B cell (primary cell): ENCODE measurements around the gene RASSF1. TPM values are rescaled to one million over a fixed set of nuclear protein-coding genes. Genes with fewer than 3 reads are reported as not detected.

ENCODE experiments used
- ATAC-seq: fragments of 200-7000 bp; cut with Tn5 transposase; one replicate; pipeline ENCODE4 v1.10.0; 2021; ENCODE audit warnings: low read depth, mild to moderate bottlenecking, moderate number of reproducible peaks, moderate library complexity
- CTCF ChIA-PET: fragments of 350-600 bp; sonication (Branson Sonifier 250); formaldehyde crosslinking; loops from one replicate; lab custom pipeline; 2021; ENCODE audit warnings: antibody characterized with exemption, inconsistent platforms; lab: Charles Lee
- POLR2A ChIA-PET: fragments of 350-600 bp; sonication (Branson Sonifier 250); formaldehyde crosslinking; loops from one replicate; lab custom pipeline; 2021; ENCODE audit warnings: antibody characterized with exemption; lab: Charles Lee
- DNase-seq: peaks from one replicate; pipeline ENCODE4 v3.0.0; 2013
- H2AFZ ChIP-seq: 2 replicates; pipeline ENCODE4 v1.6.1; 2012; ENCODE audit warnings: mild to moderate bottlenecking, low read depth, low read length; ENCODE audit not compliant: insufficient read depth, poor library complexity, severe bottlenecking
- H3K27ac ChIP-seq, 2 donors: 1 replicate in 1 of 2; 2 replicates in 1 of 2; pipeline ENCODE4 v1.5.1; 2012 to 2013; ENCODE audit warnings: low read length in 2 of 2, mild to moderate bottlenecking in 2 of 2, moderate library complexity in 1 of 2
- H3K27me3 ChIP-seq, 4 experiments: fragments of 200-600 bp in 1 of 4; sonication (generic) in 1 of 4; replicated peaks in 1 of 4; 1 replicate in 2 of 4; 2 replicates in 2 of 4; pipeline versions ENCODE4 v1.6.1 to v1.7.0; 2013 to 2016; ENCODE audit warnings: low read length in 3 of 4, mild to moderate bottlenecking in 2 of 4, mixed read lengths in 1 of 4, moderate library complexity in 1 of 4; ENCODE audit not compliant: insufficient read depth in 4 of 4, control insufficient read depth in 3 of 4; ENCODE audit errors: control extremely low read depth in 1 of 4
- H3K36me3 ChIP-seq, 2 experiments: replicated peaks in 1 of 2; 1 replicate in 1 of 2; 2 replicates in 1 of 2; pipeline versions ENCODE4 v1.6.1 to v1.7.1; 2013; ENCODE audit warnings: low read length in 1 of 2; ENCODE audit not compliant: insufficient read depth in 2 of 2, control insufficient read depth in 1 of 2; ENCODE audit errors: control extremely low read depth in 1 of 2, extremely low read depth in 1 of 2
- H3K4me1 ChIP-seq, 2 donors: fragments of 200-600 bp in 1 of 2; sonication (generic) in 1 of 2; 1 replicate in 1 of 2; 2 replicates in 1 of 2; pipeline versions ENCODE4 v1.5.1 to v1.6.1; 2013 to 2017; ENCODE audit warnings: low read length in 2 of 2; ENCODE audit not compliant: control insufficient read depth in 2 of 2, insufficient read depth in 2 of 2
- H3K4me2 ChIP-seq: replicated peaks from 2 replicates; pipeline ENCODE3; 2012; ENCODE audit warnings: mild to moderate bottlenecking, low read depth, low read length; ENCODE audit not compliant: poor library complexity, severe bottlenecking
- H3K4me3 ChIP-seq, 5 experiments: fragments of 200-600 bp in 1 of 5; sonication (generic) in 1 of 5; 1 replicate in 3 of 5; 2 replicates in 2 of 5; pipeline versions ENCODE4 v1.5.1 to v1.7.0; 2011 to 2016; ENCODE audit warnings: low read length in 4 of 5, mild to moderate bottlenecking in 4 of 5, low read depth in 2 of 5, control low read depth in 1 of 5, moderate library complexity in 1 of 5; ENCODE audit not compliant: insufficient read depth in 1 of 5; ENCODE audit errors: control extremely low read depth in 1 of 5, extremely low read depth in 1 of 5
- H3K79me2 ChIP-seq: fragments of 200-600 bp; sonication (generic); one replicate; pipeline ENCODE4 v1.6.0; 2016; ENCODE audit warnings: low read length; ENCODE audit not compliant: control insufficient read depth, insufficient read depth
- H3K9ac ChIP-seq: fragments of 200-600 bp; sonication (generic); 2 replicates; pipeline ENCODE4 v1.6.1; 2017; ENCODE audit warnings: mild to moderate bottlenecking, low read length, moderate library complexity
- H3K9me3 ChIP-seq, 3 donors: one replicate each; pipeline versions ENCODE4 v1.6.1 to v1.7.1; 2013; ENCODE audit warnings: low read length in 2 of 3; ENCODE audit not compliant: control insufficient read depth in 2 of 3, insufficient read depth in 1 of 3; ENCODE audit errors: control extremely low read depth in 1 of 3
- H4K20me1 ChIP-seq: 2 replicates; pipeline ENCODE4 v1.6.0; 2012; ENCODE audit warnings: mild to moderate bottlenecking, low read length; ENCODE audit not compliant: insufficient read depth, control insufficient read depth, poor library complexity, severe bottlenecking
- H3K27ac Mint-ChIP-seq: one replicate; pipeline ENCODE4 v1.8.0; 2021; ENCODE audit warnings: mixed read lengths
- H3K27me3 Mint-ChIP-seq: one replicate; pipeline ENCODE4 v1.8.0; 2021; ENCODE audit warnings: mixed read lengths
- H3K4me1 Mint-ChIP-seq: one replicate; pipeline ENCODE4 v1.8.0; 2021; ENCODE audit warnings: mixed read lengths
- H3K4me3 Mint-ChIP-seq: one replicate; pipeline ENCODE4 v1.8.0; 2021; ENCODE audit warnings: mixed read lengths
- H3K9me3 Mint-ChIP-seq: one replicate; pipeline ENCODE4 v1.8.0; 2022; ENCODE audit warnings: mixed read lengths; ENCODE audit not compliant: insufficient read depth
- EZH2 ChIP-seq: IDR thresholded peaks from 2 replicates; pipeline ENCODE4 v1.6.1; 2012; ENCODE audit warnings: borderline replicate concordance, low read depth, mild to moderate bottlenecking, moderate library complexity, low read length; ENCODE audit not compliant: insufficient read depth, poor library complexity, severe bottlenecking
- WGBS: methylation state at CpG from one replicate; pipeline ENCODE4 v1.1.5; 2013; ENCODE audit warnings: missing lambda C conversion rate; ENCODE audit not compliant: insufficient coverage; 5-methylcytosine and 5-hydroxymethylcytosine counted together
- intact Hi-C: fragments of 100-400 bp; cut with micrococcal nuclease; formaldehyde crosslinking; loops from one replicate; pipeline ENCODE4 v1.10.0; 2022
- polyA plus RNA-seq: library from polyadenylated mRNA; depleted of rRNA; stranded (reverse); fragments of >200 nt; gene quantifications from 2 replicates; pipeline ENCODE4 v1.2.3, GENCODE V29; 2012
- total RNA-seq, 2 donors: library from RNA; stranded (reverse); fragments of 120-200 nt in 1 of 2; gene quantifications; 1 replicate in 1 of 2; 2 replicates in 1 of 2; pipeline versions ENCODE4 v1.2.3 to v1.2.4, GENCODE V29; 2013 to 2022
- TF ChIP-seq, protein P1 (sequence below): fragments of 200-600 bp; IDR thresholded peaks from one replicate; pipeline ENCODE4 v1.8.0; 2022; ENCODE audit warnings: antibody characterized with exemption, mild to moderate bottlenecking

Gene RASSF1
- total and polyA plus RNA-seq, 2 donors (not counting 1 experiment from before 2014, with no cell fraction given): 121 to 223 TPM

DNA sequence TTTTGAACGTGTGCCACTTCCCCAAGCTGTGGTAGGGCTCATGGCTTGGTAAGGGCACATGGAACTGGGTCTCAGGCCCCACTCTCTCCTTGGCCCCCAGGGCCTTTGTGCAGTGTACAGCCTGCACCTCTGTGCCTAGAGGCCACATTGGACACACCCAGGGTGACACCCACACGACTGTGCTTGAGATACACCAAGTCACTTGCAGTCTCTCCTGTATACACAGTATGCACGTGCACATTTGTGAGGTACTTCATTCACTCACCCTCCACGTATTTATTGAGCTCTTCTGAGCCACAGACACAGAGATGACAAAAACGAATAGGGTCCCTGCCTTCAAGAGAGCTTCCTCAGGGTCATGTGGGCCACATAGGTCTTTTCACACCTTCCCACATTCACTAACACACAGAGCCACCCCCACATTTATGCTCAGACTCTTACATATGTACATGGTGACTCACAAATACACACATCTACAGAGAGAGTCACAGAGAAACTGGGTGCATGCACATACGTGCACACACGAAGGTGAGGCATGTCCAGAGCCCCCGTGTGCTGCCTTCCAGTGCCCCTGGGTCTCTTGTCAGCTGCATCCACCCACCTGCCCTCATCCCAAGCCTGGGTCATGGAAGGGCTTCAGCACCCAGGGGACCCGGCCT, 28.5 kb upstream of the RASSF1 start:
- intact Hi-C loops: no loop called here
- Mint-ChIP-seq H3K4me3 (no peak overlapping the region), H3K9me3 (no peaks in the 10 kb centered on the region), H3K27ac (peak overlapping the region; percentile 12), H3K27me3 (peaks cover 12% of the 10 kb centered on the region), H3K4me1 (peaks cover 18% of the 10 kb centered on the region)
- peaks cover 13 to 19% of the 10 kb centered on the region in 2 donors for H3K4me1 ChIP-seq
- POLR2A ChIA-PET: no interaction called here
- H3K9me3 ChIP-seq: no peaks in the 10 kb centered on the region
- CTCF ChIA-PET: interaction anchor here (1.3 kb wide), 1 partner anchor 173 kb away, joined by 4 read pairs; no protein-coding TSS in a partner anchor
- no peaks in the 10 kb centered on the region for H3K36me3 ChIP-seq
- no peak overlapping the region for H3K4me3 ChIP-seq
- ATAC-seq (no peak), DNase-seq (no peak)
- TF ChIP-seq EZH2: no peak
- TF ChIP-seq, protein P1, sequence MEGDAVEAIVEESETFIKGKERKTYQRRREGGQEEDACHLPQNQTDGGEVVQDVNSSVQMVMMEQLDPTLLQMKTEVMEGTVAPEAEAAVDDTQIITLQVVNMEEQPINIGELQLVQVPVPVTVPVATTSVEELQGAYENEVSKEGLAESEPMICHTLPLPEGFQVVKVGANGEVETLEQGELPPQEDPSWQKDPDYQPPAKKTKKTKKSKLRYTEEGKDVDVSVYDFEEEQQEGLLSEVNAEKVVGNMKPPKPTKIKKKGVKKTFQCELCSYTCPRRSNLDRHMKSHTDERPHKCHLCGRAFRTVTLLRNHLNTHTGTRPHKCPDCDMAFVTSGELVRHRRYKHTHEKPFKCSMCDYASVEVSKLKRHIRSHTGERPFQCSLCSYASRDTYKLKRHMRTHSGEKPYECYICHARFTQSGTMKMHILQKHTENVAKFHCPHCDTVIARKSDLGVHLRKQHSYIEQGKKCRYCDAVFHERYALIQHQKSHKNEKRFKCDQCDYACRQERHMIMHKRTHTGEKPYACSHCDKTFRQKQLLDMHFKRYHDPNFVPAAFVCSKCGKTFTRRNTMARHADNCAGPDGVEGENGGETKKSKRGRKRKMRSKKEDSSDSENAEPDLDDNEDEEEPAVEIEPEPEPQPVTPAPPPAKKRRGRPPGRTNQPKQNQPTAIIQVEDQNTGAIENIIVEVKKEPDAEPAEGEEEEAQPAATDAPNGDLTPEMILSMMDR: no peak
- H3K79me2 ChIP-seq: no peaks in the 10 kb centered on the region
- no peaks in the 10 kb centered on the region for H4K20me1 ChIP-seq
- H2AFZ ChIP-seq: no peak overlapping the region
- H3K27me3 ChIP-seq: peaks cover 0 to 3% (median 0%) of the 10 kb centered on the region in 4 experiments
- 82% methylated on average over 9 of the region's 9 CpGs for WGBS
- H3K4me2 ChIP-seq: no peak overlapping the region
- H3K9ac ChIP-seq: no peak overlapping the region
- no peak overlapping the region for H3K27ac ChIP-seq

DNA sequence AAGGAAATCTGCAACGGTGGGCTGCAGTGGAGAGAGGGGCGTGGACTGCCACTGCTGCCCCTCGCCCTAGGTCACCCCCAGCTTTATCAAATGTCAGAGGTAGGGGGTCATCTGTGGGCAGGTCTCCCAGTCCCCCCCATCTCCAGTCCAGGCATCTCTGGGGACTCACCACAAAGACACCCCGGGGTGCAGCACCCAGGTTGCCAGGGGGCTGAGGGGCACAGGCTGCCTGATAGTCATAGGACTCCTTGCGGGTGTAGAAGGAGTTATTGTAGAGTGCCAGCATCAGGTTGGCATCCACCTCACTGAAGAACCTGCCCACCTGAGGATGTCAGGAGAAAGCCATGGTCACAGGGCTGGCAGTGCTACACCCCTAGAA, 25.2 kb upstream of the RASSF1 start:
- Histone ChIP-seq H2AFZ (peak overlapping the region; percentile 91), H3K4me2 (peak overlapping the region; percentile 96), H3K4me3 (peak overlapping the region in 4 of 5 experiments; percentile 78 to 84 (median 82)), H3K36me3 (no peaks in the 10 kb centered on the region), H3K27ac (peak overlapping the region; percentile 78 to 86), H3K9me3 (no peaks in the 10 kb centered on the region), H3K9ac (peak overlapping the region; percentile 81), H3K79me2 (no peaks in the 10 kb centered on the region), H3K27me3 (peaks cover 0 to 3% (median 0%) of the 10 kb centered on the region in 4 experiments), H3K4me1 (peaks cover 13 to 22% of the 10 kb centered on the region in 2 donors), H4K20me1 (no peaks in the 10 kb centered on the region)
- no peak for DNase-seq
- ChIA-PET CTCF (interaction anchor here (0.7 to 3.3 kb wide), 5 partner anchors 13 to 177 kb away, joined by 3 to 27 read pairs (median 5); partner anchors contain the start of genes CYB561D2 and NPRL2), POLR2A (interaction anchor here (0.5 to 2.8 kb wide), 7 partner anchors 15 to 1345 kb away, joined by 3 to 13 read pairs (median 6); partner anchors contain the start of genes CYB561D2, HEMK1 and NPRL2)
- no peaks in the 10 kb centered on the region for H3K9me3 Mint-ChIP-seq
- peak overlapping the region; percentile 94 for H3K27ac Mint-ChIP-seq
- WGBS: 80% methylated on average over 2 of the region's 5 CpGs
- TF ChIP-seq, protein P1: no peak
- no peak for TF ChIP-seq EZH2
- intact Hi-C loops: loop anchor here (1.0 to 2.0 kb wide), 4 partner anchors 15 to 251 kb away; partner anchors contain the start of genes CYB561D2, HEMK1, MAPKAPK3 and NPRL2
- H3K4me1 Mint-ChIP-seq: peaks cover 21% of the 10 kb centered on the region
- H3K27me3 Mint-ChIP-seq: peaks cover 5% of the 10 kb centered on the region
- peak overlapping the region; percentile 91 for H3K4me3 Mint-ChIP-seq
- no peak for ATAC-seq
